ENCODE measurements around the gene ACTL8.

Gene ACTL8

GRCh38 chr1:17772615-17773212 lies 17.6 kb downstream of the ACTL8 start:
- Histone ChIP-seq H3K4me2 (ENCODE audit: low read length) (no peak overlapping the region), H4K20me1 (ENCODE audit: control insufficient read depth, insufficient read depth, low read depth, low read length) (no peaks in the 10 kb centered on the region), H3K27me3 (ENCODE audit: control insufficient read depth, low read length) (no peaks in the 10 kb centered on the region), H3K9me2 (replicated peaks; ENCODE audit: control insufficient read depth, low read length) (no peaks in the 10 kb centered on the region), H3K79me2 (ENCODE audit: control insufficient read depth, low read length) (no peaks in the 10 kb centered on the region), H3K9me3 (ENCODE audit: control insufficient read depth, insufficient read depth, low read length) (no peaks in the 10 kb centered on the region), H3K36me3 (ENCODE audit: control insufficient read depth, low read length) (no peaks in the 10 kb centered on the region), H3K4me3 (ENCODE audit: low read length) (no peak overlapping the region), H3K27ac (ENCODE audit: low read depth, low read length) (no peak overlapping the region), H3F3A (ENCODE audit: control insufficient read depth, insufficient read depth) (no peaks in the 10 kb centered on the region), H3K4me1 (ENCODE audit: control insufficient read depth, low read length) (no peaks in the 10 kb centered on the region)
- TF ChIP-seq EZH2phosphoT487 (IDR thresholded peaks at IDR 0.05; ENCODE audit: borderline replicate concordance, low read length), result no peak
- TF ChIP-seq CTCF (IDR thresholded peaks at IDR 0.05; ENCODE audit: low read depth, low read length, poor library complexity, severe bottlenecking), result no peak

- no peaks in the 10 kb centered on the region for H3K36me3 ChIP-seq (ENCODE audit: control insufficient read depth, low read length)
- H3K9me3 ChIP-seq (ENCODE audit: control insufficient read depth, insufficient read depth, low read length), result no peaks in the 10 kb centered on the region
- H3K27ac ChIP-seq (ENCODE audit: low read depth, low read length), result no peak overlapping the region
- H4K20me1 ChIP-seq (ENCODE audit: control insufficient read depth, insufficient read depth, low read depth, low read length), result no peaks in the 10 kb centered on the region
- no peaks in the 10 kb centered on the region for H3K9me2 ChIP-seq (replicated peaks; ENCODE audit: control insufficient read depth, low read length)
- no peaks in the 10 kb centered on the region for H3K27me3 ChIP-seq (ENCODE audit: control insufficient read depth, low read length)
- H3K4me1 ChIP-seq (ENCODE audit: control insufficient read depth, low read length), result no peaks in the 10 kb centered on the region
- no peak for TF ChIP-seq EZH2phosphoT487 (IDR thresholded peaks at IDR 0.05; ENCODE audit: borderline replicate concordance, low read length)
- TF ChIP-seq CTCF (IDR thresholded peaks at IDR 0.05; ENCODE audit: low read depth, low read length, poor library complexity, severe bottlenecking), result no peak
- H3F3A ChIP-seq (ENCODE audit: control insufficient read depth, insufficient read depth), result no peaks in the 10 kb centered on the region
- no peak overlapping the region for H3K4me3 ChIP-seq (ENCODE audit: low read length)
- H3K4me2 ChIP-seq (ENCODE audit: low read length), result no peak overlapping the region
- no peaks in the 10 kb centered on the region for H3K79me2 ChIP-seq (ENCODE audit: control insufficient read depth, low read length)
Observed at GRCh38 chr1:17773591-17774326, 18.6 kb downstream of the ACTL8 start.

- H3K4me3 ChIP-seq (ENCODE audit: low read length), result no peak overlapping the region
- no peaks in the 10 kb centered on the region for H3K9me2 ChIP-seq (replicated peaks; ENCODE audit: control insufficient read depth, low read length)
- H4K20me1 ChIP-seq (ENCODE audit: control insufficient read depth, insufficient read depth, low read depth, low read length), result no peaks in the 10 kb centered on the region
- H3K27me3 ChIP-seq (ENCODE audit: control insufficient read depth, low read length), result no peaks in the 10 kb centered on the region
- no peak for TF ChIP-seq EZH2phosphoT487 (IDR thresholded peaks at IDR 0.05; ENCODE audit: borderline replicate concordance, low read length)
- TF ChIP-seq CTCF (IDR thresholded peaks at IDR 0.05; ENCODE audit: low read depth, low read length, poor library complexity, severe bottlenecking), result no peak
- H3K79me2 ChIP-seq (ENCODE audit: control insufficient read depth, low read length), result no peaks in the 10 kb centered on the region
- no peak overlapping the region for H3K4me2 ChIP-seq (ENCODE audit: low read length)
- H3F3A ChIP-seq (ENCODE audit: control insufficient read depth, insufficient read depth), result no peaks in the 10 kb centered on the region
- no peaks in the 10 kb centered on the region for H3K4me1 ChIP-seq (ENCODE audit: control insufficient read depth, low read length)
- no peaks in the 10 kb centered on the region for H3K36me3 ChIP-seq (ENCODE audit: control insufficient read depth, low read length)
- no peaks in the 10 kb centered on the region for H3K9me3 ChIP-seq (ENCODE audit: control insufficient read depth, insufficient read depth, low read length)
- no peak overlapping the region for H3K27ac ChIP-seq (ENCODE audit: low read depth, low read length)
Observed at GRCh38 chr1:17774452-17774851, 19.3 kb downstream of the ACTL8 start.
